NCI-H187 (cell line): ENCODE data around the gene KAZN.

ENCODE experiments used
- DNase-seq, 2 experiments: peaks; one replicate each; lab custom pipeline; 2025; lab: John Stamatoyannopoulos, UW

Gene KAZN

DNA sequence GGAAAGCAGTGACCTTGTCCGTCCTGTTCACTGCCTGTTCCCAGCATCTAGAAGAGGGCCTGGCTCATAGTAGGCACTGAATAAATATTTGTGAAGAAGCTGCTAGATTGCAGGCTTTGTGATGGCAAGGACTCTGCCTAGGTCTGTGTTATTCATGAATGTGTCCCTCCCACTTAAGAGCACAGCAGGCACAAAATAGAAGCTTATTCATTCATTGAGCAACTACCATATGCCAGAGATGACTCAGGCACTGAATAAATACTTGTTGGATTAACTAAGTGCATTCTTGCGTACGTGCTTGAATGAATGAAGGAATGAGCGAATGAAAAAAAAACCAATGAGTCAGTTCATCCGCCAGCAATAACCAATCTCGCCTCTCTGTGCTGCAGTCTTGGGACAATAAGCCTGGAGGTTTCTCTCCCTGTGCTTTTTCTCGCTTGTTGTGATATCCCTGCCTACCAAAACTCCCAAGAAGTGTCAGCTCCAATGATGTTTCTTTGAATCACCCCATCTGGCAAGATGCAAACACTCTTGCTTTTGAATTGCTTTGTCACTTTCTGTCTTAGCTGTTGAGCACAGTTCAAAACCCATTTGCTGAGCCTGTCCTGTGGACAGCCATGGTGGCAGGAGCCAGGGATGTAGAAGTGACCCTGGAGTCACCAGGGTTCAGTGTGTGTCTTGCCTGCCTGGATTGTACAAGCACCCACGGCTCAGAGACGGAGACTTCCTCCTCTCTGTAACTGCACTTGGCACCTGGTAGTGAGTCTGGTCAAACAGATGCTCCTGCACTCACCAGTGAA, 143.9 kb downstream of the KAZN start:
- DNase-seq: no peak

DNA sequence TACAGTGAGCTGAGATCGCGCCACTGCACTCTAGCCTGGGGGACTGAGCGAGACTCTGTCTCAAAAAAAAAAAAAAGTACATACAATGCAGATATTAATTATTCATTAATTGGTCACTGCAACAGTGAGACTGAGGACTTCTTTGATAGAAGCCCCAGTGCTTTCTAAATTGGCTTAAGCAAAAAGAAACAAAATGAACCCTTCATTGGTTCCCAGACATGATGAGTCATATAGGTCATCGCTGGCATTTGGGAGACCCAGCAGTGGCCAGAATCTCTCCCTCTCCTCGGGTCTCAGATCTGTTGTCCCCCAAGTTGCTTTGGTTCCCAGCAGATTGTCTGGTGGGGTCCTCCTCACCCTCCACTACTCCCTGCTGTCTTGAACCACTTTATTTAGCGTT, 144.9 kb downstream of the KAZN start:
- no peak for DNase-seq

DNA sequence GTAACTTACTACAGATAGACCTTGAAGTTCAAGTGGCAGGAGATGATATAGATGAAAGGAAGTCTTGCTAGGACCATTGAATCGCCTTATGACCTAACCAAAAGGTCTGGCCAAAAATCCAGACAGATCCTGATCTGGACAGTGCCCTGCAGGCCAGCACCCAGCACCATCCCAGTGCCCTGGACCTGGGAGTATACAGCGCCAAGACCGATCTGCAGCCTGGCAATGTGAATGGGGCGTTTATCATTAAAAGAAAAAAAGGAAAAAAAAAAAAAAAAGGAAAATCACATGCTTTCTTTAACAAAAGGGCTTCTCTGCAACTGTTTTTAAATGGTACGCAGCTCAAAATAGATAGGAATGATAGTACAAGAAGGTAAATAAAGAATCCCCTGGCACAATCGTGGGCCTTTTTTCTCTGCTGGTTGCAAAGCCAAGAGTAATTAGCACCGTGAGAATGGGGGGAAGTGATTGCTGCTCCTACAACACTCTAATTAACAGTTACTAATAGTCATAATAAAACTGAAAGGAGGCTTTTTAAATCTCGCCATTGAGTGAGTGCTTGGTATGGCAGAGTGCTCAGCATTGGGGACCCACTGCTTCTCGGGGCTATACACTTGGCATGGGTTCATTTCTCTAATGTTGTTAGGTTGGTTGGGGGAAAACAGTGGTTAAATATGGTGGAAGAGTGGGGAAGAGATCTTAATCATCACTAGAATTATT, 146.7 kb downstream of the KAZN start:
- DNase-seq: no peak

DNA sequence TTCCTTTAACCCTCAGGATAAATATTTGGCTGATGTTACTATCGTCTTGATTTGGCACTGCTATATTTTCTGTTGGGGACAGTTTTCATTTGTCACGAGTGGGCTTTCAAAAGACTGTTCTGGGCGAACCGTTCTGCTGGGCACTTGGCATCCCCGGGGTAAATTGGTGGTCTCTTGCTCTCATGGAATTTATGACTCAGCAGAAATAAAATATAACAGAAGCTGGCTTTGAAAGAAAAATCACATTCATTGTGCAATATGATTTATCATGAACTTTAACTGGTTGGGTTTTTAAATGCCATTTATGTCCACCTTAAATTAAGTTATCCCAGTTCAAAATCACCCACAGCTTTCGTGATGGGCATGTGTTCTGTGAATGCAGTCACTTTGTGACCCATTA, 147.3 kb downstream of the KAZN start:
- no peak for DNase-seq

DNA sequence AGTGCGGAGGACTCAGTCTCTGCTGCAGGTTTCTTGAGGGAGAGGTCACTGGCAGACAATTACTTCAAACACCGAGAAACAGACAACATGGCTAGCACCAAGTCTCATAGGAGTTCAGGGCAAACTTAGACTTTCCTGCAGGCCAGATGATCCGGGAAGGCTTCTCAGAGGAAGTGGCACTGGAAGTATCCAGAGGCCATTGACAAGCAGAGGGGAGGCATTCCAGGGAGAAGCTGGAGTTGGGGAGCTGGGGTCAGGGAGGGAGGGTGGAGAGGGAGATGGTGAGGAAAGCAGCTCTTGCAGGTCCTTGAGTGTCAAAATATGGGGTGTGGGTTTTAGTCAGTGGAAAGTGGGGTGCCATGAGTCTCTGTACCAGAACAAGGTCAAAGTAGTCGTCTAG, 147.9 kb downstream of the KAZN start:
- DNase-seq: no peak

DNA sequence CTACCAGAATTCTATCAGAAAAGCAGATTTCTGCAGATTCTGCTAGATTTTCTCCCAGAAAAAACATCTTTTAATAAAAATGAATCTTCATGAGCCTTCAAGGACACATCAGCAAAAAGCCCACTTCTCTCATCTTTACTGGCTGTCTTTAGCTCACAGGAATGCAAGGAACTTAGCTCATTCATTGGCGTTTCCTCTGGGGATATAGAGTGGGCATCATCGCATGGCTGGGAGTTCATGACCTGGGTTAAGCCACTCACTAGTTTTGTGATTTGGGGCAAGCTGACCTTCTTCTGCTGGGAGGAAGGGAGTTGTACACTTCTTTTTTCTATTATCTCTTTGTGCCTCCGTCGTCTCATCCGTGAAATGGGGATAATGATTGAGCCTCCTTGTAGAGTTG, 149.7 kb downstream of the KAZN start:
- DNase-seq: no peak

DNA sequence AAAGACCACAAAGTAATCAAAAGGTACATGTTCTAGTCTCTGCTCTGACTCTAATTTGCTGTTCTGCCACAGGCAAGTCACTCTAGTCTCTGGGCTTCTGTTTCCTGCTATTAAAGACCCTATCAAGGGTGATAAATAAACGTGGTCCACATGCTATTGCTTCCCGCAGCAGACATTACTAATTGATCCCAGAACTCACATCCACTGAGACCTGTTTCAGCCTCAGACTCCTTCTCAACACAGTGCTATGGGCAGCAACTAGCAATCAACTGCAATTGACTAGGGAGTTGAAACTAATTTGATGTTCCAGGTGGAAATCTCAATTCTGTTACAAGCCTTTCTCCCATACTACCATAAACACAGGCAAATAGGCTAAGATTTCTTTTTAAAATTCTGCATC, 150.5 kb downstream of the KAZN start:
- no peak for DNase-seq

DNA sequence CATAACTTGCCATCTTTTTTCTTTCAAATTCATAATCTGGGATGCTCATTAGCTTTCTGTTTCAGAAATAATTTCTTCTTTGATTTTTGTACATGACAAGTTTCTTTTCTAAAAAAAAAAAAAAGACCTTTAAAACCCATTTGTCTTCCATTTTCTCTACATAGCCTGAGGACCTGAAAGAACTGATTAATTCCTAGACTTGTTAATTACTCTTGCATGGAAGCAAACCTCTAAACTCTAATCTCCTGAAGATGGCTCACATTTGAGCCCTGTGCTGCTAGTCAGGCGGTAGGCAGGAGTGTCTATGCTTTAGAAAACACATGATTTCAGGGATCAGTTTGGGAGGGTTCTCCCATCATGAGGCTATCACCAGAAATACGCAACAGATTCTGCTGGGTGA, 152.0 kb downstream of the KAZN start:
- no peak for DNase-seq

DNA sequence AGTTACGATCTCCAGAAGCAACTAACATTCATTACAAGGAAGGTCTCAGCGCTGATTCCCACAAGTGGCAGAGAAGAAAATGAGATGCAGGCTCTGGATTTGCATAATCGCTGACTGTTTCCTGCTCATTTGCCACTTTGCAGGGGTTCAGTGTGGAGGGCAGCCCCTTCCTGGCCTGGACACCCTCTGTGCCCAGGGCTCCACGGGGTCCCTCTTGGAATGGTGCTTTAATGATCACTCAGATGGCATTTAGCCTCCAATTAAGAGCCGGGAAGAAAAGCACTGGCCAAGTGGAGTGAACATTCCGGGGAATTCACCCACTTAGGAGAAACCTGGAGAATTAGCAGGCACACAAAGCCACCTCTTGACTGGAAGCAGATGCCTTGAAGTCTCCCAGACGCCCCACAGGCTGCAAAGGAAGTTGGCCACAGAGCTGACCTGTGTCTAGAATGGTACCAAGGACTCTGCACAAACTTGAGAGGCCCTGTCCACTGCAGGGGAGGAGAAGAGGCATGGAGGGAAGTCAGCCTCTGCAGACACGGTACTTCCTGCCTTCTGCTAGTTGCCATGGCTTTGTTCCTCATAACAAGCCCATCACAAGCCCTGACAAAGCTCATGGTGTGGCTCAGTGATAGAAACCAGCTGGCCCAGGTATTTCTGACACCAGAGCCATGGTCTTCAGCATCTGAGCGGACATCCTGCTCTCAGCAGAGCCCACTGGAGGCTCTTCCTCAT, 157.2 kb downstream of the KAZN start:
- DNase-seq: no peak

DNA sequence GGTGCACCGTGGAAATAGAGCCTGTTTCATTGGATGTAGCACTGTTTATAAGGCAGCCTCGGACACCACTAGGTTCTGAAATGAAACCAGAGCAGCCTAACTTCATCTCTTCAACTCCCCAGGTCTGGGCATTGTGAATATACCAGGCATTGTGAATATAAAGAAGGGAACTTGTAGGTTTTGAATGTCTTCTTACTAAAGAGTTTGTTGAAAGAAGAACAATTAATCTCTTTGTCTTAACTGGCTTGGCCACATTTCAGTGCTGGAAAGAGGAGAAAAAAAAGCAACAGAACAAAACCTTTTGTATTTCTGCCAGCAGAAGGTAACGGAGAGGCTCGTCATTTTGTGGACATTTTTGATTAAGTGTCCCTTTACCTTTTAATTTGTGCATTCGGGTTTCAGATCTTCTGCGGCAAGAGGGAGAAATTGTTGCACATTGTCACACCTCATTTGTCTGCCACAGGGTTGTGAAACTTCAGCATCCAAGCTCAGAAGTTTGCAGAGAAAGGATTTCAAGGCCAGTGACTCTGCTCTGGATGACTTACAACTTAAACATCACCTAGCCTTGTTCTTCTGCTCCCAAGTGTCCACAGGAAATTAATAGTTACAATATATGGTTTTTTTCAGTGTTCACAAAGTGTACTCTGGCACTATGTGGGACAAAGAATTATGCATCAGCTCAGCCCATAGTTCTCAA, 158.3 kb downstream of the KAZN start:
- DNase-seq: no peak

DNA sequence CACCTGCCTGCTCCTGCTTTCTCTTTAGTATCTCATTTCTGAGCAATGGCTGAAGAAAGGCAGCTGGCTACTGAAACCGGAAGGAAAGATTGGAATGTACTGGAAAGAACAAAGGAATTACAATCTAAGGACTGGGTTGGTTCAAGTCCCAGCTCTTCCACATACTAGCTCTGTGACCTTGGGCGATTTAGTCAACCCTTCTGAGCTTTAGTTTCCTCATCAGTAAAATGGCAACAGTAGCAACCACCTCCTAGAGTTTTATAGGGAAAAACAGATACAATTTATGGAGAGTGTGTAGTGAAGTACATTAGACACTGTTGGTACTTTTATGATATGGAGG, 158.8 kb downstream of the KAZN start:
- no peak for DNase-seq

DNA sequence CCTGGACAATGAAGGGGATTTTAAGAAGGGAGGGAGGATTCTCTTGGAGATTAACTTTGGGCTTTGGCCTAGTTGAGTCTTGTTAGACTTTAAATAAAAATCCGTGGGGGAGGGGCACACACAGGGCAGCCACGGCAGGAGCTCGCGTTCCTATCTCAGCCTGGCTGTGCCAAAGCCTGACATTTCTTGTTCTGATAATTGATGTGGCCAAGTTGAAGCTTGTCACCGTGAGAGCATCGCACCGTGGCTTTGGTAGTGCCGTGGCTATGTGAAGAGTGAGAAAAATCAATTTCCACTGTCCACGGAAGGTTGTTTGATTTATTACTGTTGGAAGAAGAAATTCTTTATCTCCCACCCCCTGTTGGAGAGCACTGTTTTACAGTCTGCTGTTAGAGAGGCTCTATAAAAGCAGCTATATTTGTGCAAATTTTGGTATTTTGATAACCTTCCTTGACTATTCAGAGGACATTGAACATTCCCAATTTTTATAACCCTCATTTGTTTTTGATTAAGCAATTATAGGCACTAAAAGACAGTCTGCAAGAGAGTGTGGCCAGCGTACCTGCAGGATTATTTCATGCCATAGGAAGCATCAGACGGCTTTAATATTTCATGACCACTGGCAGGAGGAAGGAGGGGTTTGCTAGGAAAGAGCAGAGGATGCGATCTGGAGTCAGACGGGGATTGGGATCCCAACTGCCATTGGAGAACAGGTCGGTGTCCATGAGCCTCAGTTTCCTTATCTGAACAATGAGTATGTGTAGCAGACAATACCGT, 160.7 kb downstream of the KAZN start:
- DNase-seq: no peak

DNA sequence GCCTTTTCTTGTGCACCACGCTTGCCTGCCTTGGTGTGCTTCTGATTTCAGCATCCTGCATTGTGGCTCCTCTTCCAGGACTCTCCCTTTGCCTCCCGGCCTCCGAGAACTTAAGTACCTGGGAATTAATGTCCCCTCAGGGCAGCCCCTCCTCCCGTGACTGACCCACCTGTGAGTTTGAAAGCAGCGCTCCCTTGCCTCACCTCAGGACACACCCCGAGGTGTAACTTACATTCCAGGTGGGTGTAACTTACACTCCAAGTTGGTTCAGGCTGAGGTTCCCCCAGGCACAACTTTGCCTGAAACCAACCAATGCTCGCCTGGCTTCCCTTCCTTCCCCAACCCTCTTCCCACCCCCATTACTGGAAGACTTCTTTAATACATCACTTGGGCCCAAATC, 161.4 kb downstream of the KAZN start:
- no peak for DNase-seq

DNA sequence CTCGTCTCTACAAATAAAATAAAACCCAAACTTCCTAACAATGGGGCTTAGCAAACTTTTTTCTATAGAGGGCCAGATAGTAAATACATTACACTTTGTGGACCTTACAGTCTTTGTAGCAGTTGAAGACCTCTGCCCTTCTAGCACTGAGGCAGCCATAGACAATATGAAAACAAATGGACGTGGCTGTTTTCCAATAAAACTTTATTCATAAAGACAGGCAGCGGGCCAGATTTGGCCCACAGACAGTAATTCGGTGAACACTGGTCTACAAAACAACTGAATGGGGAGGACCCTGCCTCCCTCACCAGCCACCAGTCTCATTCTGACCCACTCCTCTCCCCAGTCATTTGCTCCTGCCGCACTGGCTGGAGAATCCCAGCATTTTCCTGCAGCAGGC, 162.3 kb downstream of the KAZN start:
- DNase-seq: no peak

DNA sequence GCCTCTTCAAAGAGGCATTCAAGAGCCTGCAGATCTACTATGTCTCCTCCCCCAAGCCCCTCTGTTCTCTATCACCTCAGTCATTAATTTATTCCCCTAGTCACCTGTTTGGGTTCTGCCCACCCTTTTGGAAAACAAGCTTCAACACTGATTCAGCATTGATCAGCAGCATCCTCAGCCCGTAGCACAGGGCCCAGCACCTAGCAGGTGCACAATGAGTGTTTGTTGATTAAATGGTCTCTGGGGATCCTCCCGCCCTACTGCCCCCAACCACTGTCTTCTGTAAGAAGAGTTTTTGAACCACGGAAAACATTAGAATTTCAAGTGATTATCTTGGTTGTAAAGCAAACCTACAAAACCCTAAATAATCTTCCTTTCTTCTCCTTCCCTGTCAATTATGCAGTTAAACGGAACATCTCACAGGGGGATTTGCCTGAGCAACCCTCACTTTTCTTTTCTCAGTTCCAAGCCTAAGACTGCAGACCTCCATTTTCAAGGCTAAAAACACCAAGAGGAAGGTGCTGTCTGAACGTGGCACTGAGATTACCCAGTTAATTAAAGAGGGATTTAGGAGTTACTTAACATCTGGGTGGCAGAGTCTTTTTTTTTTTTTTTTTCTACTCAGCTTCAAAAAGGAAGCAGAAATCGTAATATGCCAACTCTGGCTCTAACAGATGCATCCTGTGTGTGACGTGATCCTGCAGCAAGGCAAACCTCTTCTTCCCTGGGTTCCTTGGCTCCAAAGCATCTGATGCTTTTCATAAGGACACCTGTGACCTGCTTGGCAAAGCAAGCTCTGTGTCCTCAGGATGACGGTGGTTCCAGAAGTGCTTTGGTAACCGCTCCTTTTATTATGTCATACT, 163.0 kb downstream of the KAZN start:
- no peak for DNase-seq

DNA sequence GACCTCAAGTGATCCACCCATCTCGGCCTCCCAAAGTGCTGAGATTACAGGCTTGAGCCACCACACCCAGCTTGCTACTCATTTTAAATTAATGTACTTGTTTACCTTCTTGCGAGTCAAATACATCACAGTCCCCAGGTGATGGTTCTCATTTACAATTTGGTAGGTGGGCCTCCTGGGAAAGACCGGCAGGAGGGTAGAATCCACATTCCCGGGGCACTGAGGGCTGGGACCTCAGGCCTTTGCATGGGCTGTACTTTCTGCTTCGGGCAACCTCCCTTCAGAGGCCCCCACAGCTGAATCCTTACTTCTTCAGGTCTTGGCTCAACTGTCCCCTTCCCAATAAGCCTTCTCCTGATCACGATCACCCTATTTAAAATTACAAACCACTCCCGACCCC, 165.5 kb downstream of the KAZN start:
- DNase-seq: no peak

DNA sequence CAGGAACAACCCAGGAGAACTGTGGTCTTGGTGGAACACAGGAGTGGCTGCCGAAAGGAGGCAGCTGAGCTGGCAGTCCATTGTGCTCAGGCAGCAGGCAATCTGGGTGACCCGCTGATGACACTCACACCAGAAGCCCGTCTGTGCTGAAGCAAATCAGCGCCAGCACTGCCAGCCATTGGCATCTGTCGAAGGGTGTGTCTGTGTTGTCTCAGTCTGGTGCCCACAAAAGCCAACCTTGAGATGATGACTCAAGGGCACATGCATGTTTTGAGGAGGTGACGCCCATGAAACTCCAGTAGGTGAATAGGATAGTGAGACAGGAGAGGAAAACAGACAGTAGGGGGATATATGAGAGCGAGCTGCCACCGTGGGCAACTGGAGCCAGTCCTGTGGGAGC, 167.3 kb downstream of the KAZN start:
- no peak for DNase-seq

DNA sequence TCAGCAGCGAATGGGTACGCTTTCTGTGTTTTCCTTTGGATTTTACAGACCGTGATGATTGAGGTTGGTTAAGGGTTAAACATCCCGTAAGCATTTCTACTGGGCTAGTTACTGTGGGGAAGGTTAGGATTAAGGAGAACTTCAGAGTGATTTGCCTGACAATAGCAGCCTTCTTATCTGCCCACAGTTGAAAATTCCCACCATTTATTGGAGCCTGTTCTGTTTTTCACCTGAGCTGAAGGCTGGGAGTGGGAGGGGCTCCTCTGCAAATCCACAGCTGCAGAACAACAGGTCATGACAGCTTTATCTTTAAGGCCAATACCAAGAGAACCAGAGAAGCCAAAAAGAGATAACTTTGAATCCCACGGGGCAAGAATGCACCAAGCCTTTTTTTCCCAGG, 168.6 kb downstream of the KAZN start:
- no peak for DNase-seq

DNA sequence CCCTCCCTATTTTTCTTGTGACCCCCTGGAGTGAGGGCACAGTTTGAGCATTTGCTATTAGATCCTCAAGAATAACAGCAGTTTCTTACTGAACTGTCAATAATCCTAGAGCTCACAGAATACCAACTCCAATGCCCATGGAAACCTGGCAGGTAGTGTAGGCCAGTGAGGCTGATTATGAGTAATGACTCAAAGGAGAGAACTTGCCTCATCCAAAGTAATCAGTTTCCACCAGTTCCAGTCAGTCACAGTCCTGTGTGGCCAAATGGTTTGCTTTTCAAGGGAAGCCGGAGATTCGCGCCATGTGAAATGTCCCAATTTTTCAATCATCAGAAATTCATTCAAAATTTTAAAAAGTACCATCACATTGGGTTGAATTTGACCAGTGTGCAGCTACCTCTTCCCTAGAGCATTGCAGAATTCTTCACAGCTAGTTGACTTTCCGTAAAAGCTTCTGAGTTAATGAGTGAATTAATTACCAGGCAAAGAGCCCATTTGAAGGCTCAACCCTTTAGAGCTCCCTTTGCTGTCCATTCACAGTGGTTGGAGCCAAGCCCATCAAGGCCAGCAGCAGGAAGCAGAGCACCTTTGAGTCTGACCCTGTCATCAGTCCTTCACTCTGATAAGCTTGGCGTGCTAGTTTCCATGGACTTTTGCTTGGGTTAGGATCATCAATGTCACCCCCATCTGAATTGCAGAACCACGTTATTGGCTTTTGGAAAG, 170.3 kb downstream of the KAZN start:
- DNase-seq: no peak
